MCF 10A (cell line): Measurements from ENCODE around the gene TAS1R3. TPM values are rescaled to one million over a fixed set of nuclear protein-coding genes. Genes with fewer than 3 reads are reported as not detected.
A peak's percentile ranks its signal among the peaks of the same experiment; 100 is the strongest.

ENCODE experiments used
- BruUV-seq: library from RNA; stranded (reverse); fragments of 400-500 nt; replicated peaks from 2 replicates; lab custom pipeline; 2021; lab: Mats Ljungman, UMichigan
- CTCF ChIA-PET: fragments of 300-600 bp; sonication (Branson Sonifier 250); formaldehyde crosslinking; extraction: SDS; loops from one replicate; lab custom pipeline; 2021; ENCODE audit warnings: antibody characterized with exemption, inconsistent platforms; lab: Yijun Ruan, JAX
- POLR2A ChIA-PET: fragments of 300-600, 350-650 bp; sonication (Branson Sonifier 250); formaldehyde crosslinking; extraction: SDS; loops from one replicate; lab custom pipeline; 2020; ENCODE audit warnings: antibody characterized with exemption, inconsistent platforms; lab: Yijun Ruan, JAX
- DNase-seq: peaks from one replicate; pipeline ENCODE4 v3.0.0-alpha.2; 2018; ENCODE audit not compliant: unreplicated experiment
- H3K27ac Mint-ChIP-seq: one replicate; pipeline ENCODE4 v1.8.0; 2022; ENCODE audit warnings: mild to moderate bottlenecking, low read depth, mixed read lengths; ENCODE audit not compliant: unreplicated experiment
- H3K27me3 Mint-ChIP-seq: one replicate; pipeline ENCODE4 v1.8.0; 2022; ENCODE audit warnings: mixed read lengths; ENCODE audit not compliant: insufficient read depth, unreplicated experiment
- H3K36me3 Mint-ChIP-seq: one replicate; pipeline ENCODE4 v1.8.0; 2022; ENCODE audit warnings: mild to moderate bottlenecking, moderate library complexity, mixed read lengths; ENCODE audit not compliant: insufficient read depth, unreplicated experiment
- H3K4me1 Mint-ChIP-seq: one replicate; pipeline ENCODE4 v1.8.0; 2022; ENCODE audit warnings: mixed read lengths; ENCODE audit not compliant: insufficient read depth, unreplicated experiment
- H3K4me3 Mint-ChIP-seq: one replicate; pipeline ENCODE4 v1.8.0; 2022; ENCODE audit warnings: mild to moderate bottlenecking, moderate library complexity, mixed read lengths; ENCODE audit not compliant: unreplicated experiment
- H3K9me3 Mint-ChIP-seq: one replicate; pipeline ENCODE4 v1.8.0; 2022; ENCODE audit warnings: mixed read lengths; ENCODE audit not compliant: unreplicated experiment
- intact Hi-C: fragments of 100-400 bp; cut with micrococcal nuclease; formaldehyde crosslinking; loops from 2 replicates; pipeline ENCODE4 v1.14.1; 2022
- total RNA-seq: library from RNA; stranded (reverse); gene quantifications from 2 replicates; pipeline ENCODE4 v1.2.3, GENCODE V29; 2022
- TF ChIP-seq, protein P1 (sequence below): fragments of 200-600 bp; IDR thresholded peaks from one replicate; pipeline ENCODE4 v1.8.0; 2022; ENCODE audit warnings: antibody characterized with exemption, mild to moderate bottlenecking; ENCODE audit not compliant: unreplicated experiment

Gene TAS1R3
- total RNA-seq, 1 experiment from 2014 or later, result not detected

DNA sequence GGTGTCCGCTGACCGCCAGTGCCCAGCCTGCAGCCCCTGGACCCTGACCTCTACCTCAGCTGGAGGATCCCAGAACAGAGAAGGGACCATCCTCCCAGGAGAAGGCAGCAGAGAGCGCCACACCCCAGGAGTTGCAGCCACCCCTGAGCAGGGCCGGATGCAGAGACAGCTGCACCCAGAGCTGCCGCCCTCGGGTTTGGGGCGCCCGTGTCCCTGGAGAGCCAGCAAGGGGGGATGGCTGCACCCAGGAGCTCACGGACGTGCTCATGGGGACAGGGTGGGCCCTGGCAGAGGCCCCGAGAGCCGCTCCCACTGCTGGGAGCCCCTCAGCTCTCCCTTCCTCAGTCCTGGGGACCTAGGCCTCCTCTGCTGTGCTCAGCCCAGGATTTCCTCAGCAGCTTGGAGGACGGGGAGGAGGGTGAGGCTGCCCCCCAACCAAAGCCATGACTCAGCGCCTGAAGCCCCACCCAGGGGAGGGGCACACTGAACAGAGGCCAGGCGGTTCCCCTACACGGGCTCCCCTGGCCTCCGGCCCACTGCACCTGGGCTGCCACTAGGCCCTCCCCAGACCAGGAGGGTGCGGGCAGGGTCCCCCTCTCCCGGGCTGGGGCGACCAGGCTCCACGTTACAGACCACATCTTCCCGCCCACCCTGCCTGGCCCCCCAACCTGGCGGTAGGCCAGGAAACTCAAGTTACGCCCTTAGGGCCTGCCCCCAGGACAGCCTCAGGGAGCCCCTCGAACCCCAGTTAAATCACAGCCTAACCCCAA, 25.6 kb upstream of the TAS1R3 start:
- intact Hi-C loops, result no loop called here
- ChIA-PET POLR2A (interaction anchor here (0.9 to 1.6 kb wide), 10 partner anchors 13 to 284 kb away, joined by 3 to 8 read pairs (median 6); partner anchors contain the start of genes AURKAIP1 and UBE2J2), CTCF (interaction anchor here (0.9 to 1.1 kb wide), 4 partner anchors 13 to 183 kb away, joined by 3 to 4 read pairs (median 4); no protein-coding TSS in a partner anchor)
- Mint-ChIP-seq H3K9me3 (no peaks in the 10 kb centered on the region), H3K27ac (peak overlapping the region; percentile 63), H3K36me3 (peaks cover 19% of the 10 kb centered on the region), H3K4me1 (peaks cover 23% of the 10 kb centered on the region), H3K4me3 (peak overlapping the region; percentile 81), H3K27me3 (no peaks in the 10 kb centered on the region)
- TF ChIP-seq, protein P1, sequence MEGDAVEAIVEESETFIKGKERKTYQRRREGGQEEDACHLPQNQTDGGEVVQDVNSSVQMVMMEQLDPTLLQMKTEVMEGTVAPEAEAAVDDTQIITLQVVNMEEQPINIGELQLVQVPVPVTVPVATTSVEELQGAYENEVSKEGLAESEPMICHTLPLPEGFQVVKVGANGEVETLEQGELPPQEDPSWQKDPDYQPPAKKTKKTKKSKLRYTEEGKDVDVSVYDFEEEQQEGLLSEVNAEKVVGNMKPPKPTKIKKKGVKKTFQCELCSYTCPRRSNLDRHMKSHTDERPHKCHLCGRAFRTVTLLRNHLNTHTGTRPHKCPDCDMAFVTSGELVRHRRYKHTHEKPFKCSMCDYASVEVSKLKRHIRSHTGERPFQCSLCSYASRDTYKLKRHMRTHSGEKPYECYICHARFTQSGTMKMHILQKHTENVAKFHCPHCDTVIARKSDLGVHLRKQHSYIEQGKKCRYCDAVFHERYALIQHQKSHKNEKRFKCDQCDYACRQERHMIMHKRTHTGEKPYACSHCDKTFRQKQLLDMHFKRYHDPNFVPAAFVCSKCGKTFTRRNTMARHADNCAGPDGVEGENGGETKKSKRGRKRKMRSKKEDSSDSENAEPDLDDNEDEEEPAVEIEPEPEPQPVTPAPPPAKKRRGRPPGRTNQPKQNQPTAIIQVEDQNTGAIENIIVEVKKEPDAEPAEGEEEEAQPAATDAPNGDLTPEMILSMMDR, result peak; percentile 17
- BruUV-seq, result no TSS peak
- DNase-seq, result peak; percentile 82

DNA sequence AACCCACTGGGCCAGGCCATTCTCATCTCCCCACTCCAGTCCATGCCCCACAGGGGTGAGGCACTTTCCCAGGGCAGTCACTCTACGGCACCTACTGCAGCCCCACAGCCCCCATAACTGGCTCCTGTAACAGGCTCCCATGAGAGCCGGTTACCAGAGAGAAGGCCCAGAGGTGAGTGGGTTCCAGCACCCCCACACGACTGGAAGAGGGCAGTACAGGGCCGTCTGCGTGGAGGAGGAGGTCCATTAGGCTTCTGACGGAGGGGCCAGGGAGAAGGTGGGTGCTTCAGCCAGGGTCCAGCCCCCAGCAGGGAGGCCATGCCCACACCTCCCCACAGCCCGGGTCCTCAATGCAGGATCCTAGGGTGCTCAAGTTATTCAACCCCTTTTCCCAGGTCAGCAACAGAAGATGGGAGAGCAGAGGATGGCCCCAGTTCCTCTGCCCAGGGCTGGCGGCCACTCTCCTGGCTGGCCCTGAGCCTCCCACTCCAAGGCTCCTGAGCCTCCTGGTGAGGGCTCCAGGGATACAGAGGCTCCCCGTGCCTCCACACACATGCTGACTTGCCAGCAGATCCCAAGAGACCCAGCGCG, 24.9 kb upstream of the TAS1R3 start:
- H3K9me3 Mint-ChIP-seq, result no peaks in the 10 kb centered on the region
- H3K36me3 Mint-ChIP-seq, result peaks cover 25% of the 10 kb centered on the region
- peaks cover 23% of the 10 kb centered on the region for H3K4me1 Mint-ChIP-seq
- peak overlapping the region; percentile 81 for H3K4me3 Mint-ChIP-seq
- H3K27ac Mint-ChIP-seq, result peak overlapping the region; percentile 63
- intact Hi-C loops, result no loop called here
- ChIA-PET CTCF (interaction anchor here (1.3 kb wide), 1 partner anchor 38 kb away, joined by 3 read pairs; no protein-coding TSS in a partner anchor), POLR2A (interaction anchor here (0.9 to 1.6 kb wide), 6 partner anchors 12 to 285 kb away, joined by 3 to 8 read pairs (median 5); no protein-coding TSS in a partner anchor)
- no TSS peak for BruUV-seq
- H3K27me3 Mint-ChIP-seq, result no peaks in the 10 kb centered on the region
- no peak for DNase-seq
- TF ChIP-seq, protein P1, result no peak

DNA sequence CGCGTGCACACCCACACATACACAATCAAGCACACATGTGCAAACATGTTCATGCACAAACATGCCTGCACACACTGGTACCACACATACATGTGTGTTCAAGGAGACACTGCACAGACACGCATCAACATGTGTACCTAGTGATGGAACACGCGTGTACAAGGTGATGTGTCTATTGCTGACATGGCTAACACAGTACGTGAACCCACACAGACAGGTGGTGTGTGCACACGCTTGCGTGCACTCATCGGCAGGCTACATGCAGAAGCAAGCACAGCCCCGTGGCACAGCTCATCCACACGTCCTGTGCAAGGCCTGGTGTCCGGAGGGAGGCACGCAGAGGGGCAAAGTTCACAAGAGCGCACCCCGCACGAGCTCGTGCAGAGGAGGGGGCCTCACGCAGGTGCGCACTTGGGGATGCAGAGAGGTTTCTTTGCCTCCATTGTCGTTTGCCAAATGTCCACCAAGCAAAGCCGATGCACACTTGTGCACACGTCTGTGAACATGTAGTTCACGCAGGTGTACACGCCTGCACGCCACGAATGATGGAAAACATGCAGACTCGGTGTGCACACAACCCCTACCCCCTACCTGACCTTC, 24.3 kb upstream of the TAS1R3 start:
- TF ChIP-seq, protein P1, result no peak
- intact Hi-C loops, result no loop called here
- no peak for DNase-seq
- no peaks in the 10 kb centered on the region for H3K27me3 Mint-ChIP-seq
- peak overlapping the region; percentile 63 for H3K27ac Mint-ChIP-seq
- peaks cover 23% of the 10 kb centered on the region for H3K4me1 Mint-ChIP-seq
- no TSS peak for BruUV-seq
- ChIA-PET POLR2A (interaction anchor here (1.1 kb wide), 1 partner anchor 41 kb away, joined by 4 read pairs; no protein-coding TSS in a partner anchor), CTCF (interaction anchor here (0.7 to 1.3 kb wide), 3 partner anchors 38 to 184 kb away, joined by 3 to 5 read pairs (median 4); no protein-coding TSS in a partner anchor)
- H3K4me3 Mint-ChIP-seq, result peak overlapping the region; percentile 81
- H3K9me3 Mint-ChIP-seq, result no peaks in the 10 kb centered on the region
- peaks cover 31% of the 10 kb centered on the region for H3K36me3 Mint-ChIP-seq
